ENCODE data around the gene LMOD2.

LMOD2 gene

DNA sequence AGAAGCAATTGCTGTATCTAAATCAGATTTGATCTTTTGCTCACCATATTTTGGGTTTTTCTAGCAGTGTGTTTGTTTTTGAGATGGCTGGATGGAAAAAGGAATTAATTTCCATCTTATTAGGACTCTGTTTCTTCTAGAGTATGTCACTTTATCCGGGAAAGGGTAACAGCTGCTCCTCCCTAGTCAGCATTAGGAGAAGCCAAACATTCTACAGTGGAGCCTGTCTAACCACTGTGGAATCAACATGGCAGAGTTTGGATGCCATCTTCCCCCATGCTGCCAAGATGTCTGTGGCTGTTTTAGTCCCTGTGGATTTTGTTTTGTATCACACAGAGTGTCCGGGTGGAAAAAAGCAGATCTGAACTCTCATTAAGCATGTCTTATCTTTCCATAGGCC, 16.0 kb upstream of the LMOD2 start:
- FAIRE-seq (no peak), DNase-seq (ENCODE audit: insufficient read length, low spot score) (no peak)
- TF ChIP-seq CTCF (IDR thresholded peaks at IDR 0.05; ENCODE audit: insufficient read depth, missing control alignments), result no peak

DNA sequence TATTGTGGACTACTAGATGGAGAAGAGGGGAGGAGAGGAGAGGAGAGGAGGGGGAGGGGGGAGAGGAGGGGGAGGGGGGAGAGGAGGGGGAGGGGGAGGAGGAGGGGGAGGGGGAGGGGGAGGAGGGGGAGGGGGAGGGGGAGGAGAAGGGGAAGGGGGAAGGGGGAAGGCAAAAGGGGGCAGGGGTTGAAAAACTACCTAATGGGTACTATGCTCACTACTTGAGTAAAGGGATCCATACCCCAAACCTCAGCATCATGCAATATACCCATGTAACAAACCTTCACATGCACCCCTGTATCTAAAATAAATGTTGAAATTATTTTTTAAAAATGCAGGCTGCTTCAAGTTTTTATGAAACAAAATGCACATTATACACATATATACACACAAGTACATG, 15.1 kb upstream of the LMOD2 start:
- no peak for DNase-seq (ENCODE audit: insufficient read length, low spot score)
- FAIRE-seq, result no peak
- no peak for TF ChIP-seq CTCF (IDR thresholded peaks at IDR 0.05; ENCODE audit: insufficient read depth, missing control alignments)

GRCh38 chr7:123641901-123642300, 13.8 kb upstream of the LMOD2 start:
- no peak for TF ChIP-seq CTCF (IDR thresholded peaks at IDR 0.05; ENCODE audit: insufficient read depth, missing control alignments)
- no peak for DNase-seq (ENCODE audit: insufficient read length, low spot score)
- no peak for FAIRE-seq

DNA sequence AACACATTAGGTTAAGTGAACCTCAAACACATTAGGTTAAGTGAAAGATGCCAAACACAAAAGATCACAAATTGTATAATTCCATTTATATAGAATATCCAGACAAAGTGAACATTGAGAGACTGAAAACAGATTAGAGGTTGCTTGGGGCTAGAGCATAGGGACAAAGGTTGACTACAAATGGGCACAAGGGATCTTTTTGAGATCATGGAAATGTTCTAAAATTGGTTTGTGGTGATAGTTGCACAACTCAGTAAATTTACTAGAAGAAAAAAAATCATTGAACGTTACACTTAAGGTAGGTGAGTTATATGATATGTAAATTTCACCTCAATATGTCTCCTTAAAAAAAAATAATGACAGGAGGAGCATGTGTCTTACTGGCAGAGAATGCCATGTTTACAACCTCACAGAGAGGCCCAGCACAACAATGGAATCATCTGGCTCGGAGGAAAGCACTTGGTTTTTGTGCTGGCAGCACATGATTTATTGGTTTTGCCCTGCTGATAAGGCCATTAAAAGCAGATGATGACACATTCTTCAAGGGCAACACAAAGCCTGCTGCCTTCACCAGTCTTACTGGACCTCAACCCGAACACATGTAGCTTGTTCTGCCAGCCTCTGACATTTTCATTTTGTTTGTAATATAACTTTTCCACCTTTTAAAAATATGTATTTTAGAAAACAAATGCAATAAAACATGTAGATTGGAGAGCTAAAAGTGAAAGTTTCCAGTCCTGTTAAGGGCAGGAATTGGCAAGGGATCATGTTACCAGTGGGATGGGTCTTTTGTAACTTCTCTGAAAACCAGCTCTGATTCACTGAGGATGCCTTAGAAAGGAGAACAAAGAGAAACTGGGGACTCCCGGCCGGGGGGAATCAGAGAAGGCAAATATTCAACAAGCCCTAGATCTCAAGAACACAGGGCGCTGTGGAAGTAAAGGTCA, 11.9 kb upstream of the LMOD2 start:
- TF ChIP-seq CTCF (IDR thresholded peaks at IDR 0.05; ENCODE audit: insufficient read depth, missing control alignments), result no peak

DNA sequence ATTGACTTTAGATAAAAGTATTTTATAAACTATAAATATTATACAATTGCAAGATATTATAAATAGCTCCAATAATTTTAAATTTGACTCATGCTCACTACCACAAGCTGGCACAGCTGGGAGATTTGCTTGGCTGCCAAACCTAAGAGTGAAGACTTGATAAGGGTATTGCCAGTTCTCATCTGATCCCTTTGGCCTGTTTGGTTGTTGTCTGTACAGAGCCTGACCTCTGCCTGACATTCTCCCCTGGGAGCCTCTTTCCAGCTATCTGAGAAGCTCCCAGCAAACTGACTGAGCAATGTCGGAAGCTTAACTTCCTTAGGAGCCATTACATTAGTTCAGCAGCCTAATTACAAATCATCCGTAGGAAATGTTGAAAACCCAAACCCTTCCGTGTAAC, 10.2 kb upstream of the LMOD2 start:
- FAIRE-seq (no peak), DNase-seq (ENCODE audit: insufficient read length, low spot score) (no peak)
- no peak for TF ChIP-seq CTCF (IDR thresholded peaks at IDR 0.05; ENCODE audit: insufficient read depth, missing control alignments)

More for the DNA sequence above, 11.9 kb upstream of the LMOD2 start:
- no peak for FAIRE-seq
- DNase-seq (ENCODE audit: insufficient read length, low spot score), result no peak

DNA sequence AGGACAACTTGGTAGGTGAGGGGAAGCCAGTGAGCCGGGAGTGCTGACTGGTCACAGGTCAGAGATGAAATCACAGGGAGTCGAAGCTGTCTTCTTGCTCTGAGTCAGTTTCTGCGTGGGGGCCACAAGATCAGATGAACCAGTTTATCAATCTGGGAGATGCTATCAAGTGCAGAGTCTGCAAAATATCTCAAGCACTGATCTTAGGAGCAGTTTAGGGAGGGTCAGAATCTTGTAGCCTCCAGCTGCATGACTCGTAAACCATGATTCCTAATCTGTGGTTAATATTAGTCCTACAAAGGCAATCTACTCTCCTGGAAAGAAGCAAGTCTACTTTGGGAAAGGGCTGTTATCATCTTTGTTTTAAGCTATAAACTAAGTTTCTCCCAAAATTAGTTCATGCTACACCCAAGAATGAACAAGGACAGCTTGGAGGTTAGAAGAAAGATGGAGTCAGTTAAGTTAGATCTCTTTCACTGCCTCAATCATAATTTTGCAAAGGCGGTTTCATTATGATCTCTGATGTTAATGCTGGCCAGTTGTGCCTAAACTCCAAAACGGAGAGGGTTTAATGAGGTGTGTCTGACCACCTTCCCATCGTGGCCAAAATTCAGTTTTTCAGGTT, 8.4 kb upstream of the LMOD2 start:
- no peak for FAIRE-seq
- DNase-seq (ENCODE audit: insufficient read length, low spot score), result no peak
- no peak for TF ChIP-seq CTCF (IDR thresholded peaks at IDR 0.05; ENCODE audit: insufficient read depth, missing control alignments)

- no peak for TF ChIP-seq CTCF (IDR thresholded peaks at IDR 0.05; ENCODE audit: insufficient read depth, missing control alignments)
- no peak for FAIRE-seq
- DNase-seq (ENCODE audit: insufficient read length, low spot score), result no peak
Measured at GRCh38 chr7:123649964-123650363, 5.7 kb upstream of the LMOD2 start.
